IgD-negative memory B cell (primary cell): ENCODE data around the gene PLCXD3. TPM values are rescaled to one million over a fixed set of nuclear protein-coding genes. Genes with fewer than 3 reads are reported as not detected.
"Not testable (repeated sequence)": the region's sequence is repeated elsewhere in the genome, so short reads cannot be mapped to it uniquely, and the experiment has no call there.

Experiments used
- H3K27ac Mint-ChIP-seq, 3 donors: one replicate each; pipeline ENCODE4 v1.8.0; 2020 to 2022; ENCODE audit warnings: mild to moderate bottlenecking in 3 of 3, mixed read lengths in 3 of 3, moderate library complexity in 1 of 3
- H3K27me3 Mint-ChIP-seq: one replicate; pipeline ENCODE4 v1.8.0; 2021; ENCODE audit warnings: mixed read lengths
- H3K36me3 Mint-ChIP-seq: one replicate; pipeline ENCODE4 v1.8.0; 2020; ENCODE audit warnings: mild to moderate bottlenecking, mixed read lengths
- H3K4me1 Mint-ChIP-seq, 3 donors: one replicate each; pipeline ENCODE4 v1.8.0; 2020 to 2022; ENCODE audit warnings: mixed read lengths in 3 of 3, mild to moderate bottlenecking in 1 of 3
- H3K4me3 Mint-ChIP-seq, 4 donors: one replicate each; pipeline ENCODE4 v1.8.0; 2020 to 2022; ENCODE audit warnings: mild to moderate bottlenecking in 4 of 4, mixed read lengths in 4 of 4, moderate library complexity in 3 of 4
- H3K9me3 Mint-ChIP-seq, 3 donors: one replicate each; pipeline ENCODE4 v1.8.0; 2020 to 2021; ENCODE audit warnings: mixed read lengths in 3 of 3, mild to moderate bottlenecking in 1 of 3
- polyA plus RNA-seq: library from polyadenylated mRNA; unstranded; fragments of 300-500 nt; fragmentation: Illumina TruSeq; gene quantifications from one replicate; pipeline ENCODE4 v1.2.3, GENCODE V29; 2021

PLCXD3 gene
- polyA plus RNA-seq, 1 donor from 2014 or later = not detected

DNA sequence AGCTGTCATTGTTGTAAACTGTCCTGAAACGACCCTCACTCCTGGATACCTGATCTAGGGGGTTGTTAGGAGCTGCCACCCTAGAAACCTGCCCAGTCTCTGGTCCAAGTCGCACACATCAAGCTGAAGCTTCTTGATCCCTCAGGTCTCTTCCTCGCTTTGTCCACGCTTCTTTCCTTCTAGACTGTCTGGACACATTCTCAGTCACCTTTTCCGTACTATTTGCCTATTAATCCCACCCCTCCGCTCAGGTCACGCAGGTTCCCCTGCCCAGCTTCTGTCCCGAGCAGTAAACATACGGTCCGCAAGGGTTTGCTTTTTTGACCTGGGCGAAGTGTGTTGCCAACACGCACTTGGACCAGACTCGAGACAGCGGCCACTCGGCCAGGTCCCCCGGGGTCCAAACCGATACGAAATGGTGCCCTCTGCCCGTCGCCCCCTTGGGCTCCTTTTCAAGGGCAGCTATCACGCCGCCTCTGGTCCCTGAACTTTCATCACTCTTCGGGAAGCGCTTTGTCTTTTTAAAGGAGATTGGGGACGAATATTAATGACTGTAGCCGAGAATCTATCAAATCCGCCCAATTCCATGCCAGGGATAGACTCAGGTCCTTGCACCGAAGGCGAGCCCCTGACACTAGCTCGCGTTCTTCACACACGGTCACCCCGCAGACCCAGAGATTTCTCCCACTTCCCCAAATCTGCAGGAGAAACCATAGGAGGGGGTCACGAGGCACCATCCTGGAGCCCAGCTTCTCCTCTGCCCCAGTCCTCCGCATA is 814 bp downstream of the PLCXD3 start:
- Mint-ChIP-seq H3K27ac (no peak overlapping the region), H3K4me3 (peak overlapping the region in 1 of 4 donors; percentile 39), H3K9me3 (peaks cover 0 to 6% (median 0%) of the 10 kb centered on the region in 3 donors), H3K36me3 (no peaks in the 10 kb centered on the region), H3K27me3 (peaks cover 16% of the 10 kb centered on the region), H3K4me1 (no peaks in the 10 kb centered on the region)

DNA sequence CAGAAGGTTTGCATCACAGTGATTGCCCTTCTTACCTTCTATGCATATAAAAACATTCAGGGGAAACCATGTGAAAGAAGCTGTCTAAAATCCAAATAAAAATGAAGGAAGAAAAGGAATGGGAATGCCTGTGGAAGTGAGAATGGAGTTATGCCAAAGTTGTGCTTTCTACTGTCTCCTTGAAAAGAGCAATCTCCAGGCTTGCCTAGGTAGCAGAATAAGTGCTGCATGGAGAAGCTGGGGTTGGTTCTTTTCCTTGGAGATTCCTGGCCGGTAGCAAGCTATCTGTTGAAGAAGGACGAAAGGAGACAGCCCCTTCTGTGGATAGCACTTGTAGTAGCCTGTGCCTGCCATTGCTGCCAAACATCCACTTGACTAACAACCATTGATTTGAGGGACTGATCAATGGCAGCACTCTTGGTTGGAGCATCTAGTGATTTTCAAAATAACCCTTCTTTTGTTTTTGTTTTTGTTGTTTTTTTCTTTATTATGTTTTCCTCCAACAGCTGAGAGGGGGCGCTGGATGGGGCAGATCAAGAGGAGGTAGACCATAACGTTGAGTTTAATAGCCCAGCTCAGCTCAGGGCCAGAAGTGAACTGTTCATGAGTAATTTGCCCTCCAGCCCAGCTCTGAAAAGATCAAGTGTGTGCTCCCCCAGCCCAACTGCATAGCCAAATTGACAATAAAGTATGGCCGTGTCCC is 1.6 kb downstream of the PLCXD3 start:
- Mint-ChIP-seq H3K4me1 (no peaks in the 10 kb centered on the region), H3K4me3 (no peak overlapping the region), H3K36me3 (no peaks in the 10 kb centered on the region), H3K27me3 (peaks cover 16% of the 10 kb centered on the region), H3K27ac (no peak overlapping the region), H3K9me3 (peaks cover 0 to 6% (median 0%) of the 10 kb centered on the region in 3 donors)

DNA sequence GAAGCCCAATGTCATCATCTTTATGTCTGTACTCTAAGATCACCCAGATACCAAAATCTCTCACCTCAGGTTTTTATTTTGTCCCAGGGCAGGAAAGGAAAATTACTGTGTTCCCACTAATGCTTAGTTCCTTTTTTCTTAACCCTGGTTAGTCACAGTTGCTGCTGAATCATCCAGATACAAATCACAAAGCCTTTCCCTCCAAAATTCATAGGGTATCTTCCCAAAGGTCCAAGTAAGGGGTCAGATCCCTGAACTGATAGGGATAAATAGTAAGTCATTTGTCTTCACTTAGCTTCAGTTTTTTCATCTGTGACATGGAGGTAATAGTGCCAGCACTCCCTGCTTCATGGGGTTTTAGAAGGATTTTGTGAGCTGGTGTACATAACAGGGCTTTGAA is 2.2 kb downstream of the PLCXD3 start:
- Mint-ChIP-seq H3K4me3 (no peak overlapping the region), H3K27me3 (peaks cover 16% of the 10 kb centered on the region), H3K4me1 (no peaks in the 10 kb centered on the region), H3K9me3 (peaks cover 0 to 6% (median 0%) of the 10 kb centered on the region in 3 donors), H3K36me3 (no peaks in the 10 kb centered on the region), H3K27ac (no peak overlapping the region)

DNA sequence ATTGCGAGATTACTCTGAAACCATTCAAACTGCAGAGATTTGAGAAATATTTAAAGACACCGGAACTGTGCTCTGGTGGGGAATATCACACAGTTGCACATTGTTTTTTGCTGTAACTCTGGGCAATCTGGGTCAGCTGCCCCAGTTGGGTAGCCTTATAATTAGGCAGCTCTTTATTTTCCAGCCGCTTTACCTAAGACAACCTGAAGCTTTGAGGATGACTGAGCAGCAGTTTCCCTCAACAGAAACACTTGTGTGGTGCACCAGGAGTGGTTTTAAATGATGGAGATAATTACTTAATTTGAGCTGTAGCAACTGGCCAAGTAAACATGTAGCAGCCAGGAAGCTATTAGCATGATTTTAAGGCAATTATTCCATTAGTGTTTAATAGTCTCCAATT is 2.9 kb downstream of the PLCXD3 start:
- peaks cover 16% of the 10 kb centered on the region for H3K27me3 Mint-ChIP-seq
- H3K36me3 Mint-ChIP-seq = no peaks in the 10 kb centered on the region
- H3K27ac Mint-ChIP-seq = no peak overlapping the region
- peaks cover 0 to 6% (median 0%) of the 10 kb centered on the region in 3 donors for H3K9me3 Mint-ChIP-seq
- H3K4me1 Mint-ChIP-seq = no peaks in the 10 kb centered on the region
- no peak overlapping the region for H3K4me3 Mint-ChIP-seq

DNA sequence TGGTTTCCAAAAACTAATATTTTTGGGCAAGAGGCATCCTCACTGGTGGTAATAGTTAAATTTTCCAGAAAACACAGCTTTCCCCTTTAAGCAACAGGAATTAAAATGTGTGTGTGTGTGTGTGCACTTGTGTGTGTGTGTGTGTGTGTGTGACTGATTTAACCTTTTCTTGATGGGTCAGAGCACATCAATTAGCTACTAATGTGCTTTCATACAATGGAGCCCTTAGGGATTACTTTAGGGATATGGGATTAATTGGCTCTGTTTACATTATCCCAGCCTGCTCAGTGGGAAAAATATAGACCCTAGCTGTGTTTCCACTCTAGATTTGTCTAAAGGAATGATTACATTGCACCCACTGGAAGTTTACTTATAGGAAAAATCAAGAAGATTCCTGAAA is 6.5 kb downstream of the PLCXD3 start:
- no peak overlapping the region for H3K27ac Mint-ChIP-seq
- no peak overlapping the region for H3K4me3 Mint-ChIP-seq
- peaks cover 3% of the 10 kb centered on the region for H3K27me3 Mint-ChIP-seq
- H3K9me3 Mint-ChIP-seq = peaks cover 1 to 6% (median 3%) of the 10 kb centered on the region in 3 donors
- H3K36me3 Mint-ChIP-seq = no peaks in the 10 kb centered on the region
- no peaks in the 10 kb centered on the region for H3K4me1 Mint-ChIP-seq

DNA sequence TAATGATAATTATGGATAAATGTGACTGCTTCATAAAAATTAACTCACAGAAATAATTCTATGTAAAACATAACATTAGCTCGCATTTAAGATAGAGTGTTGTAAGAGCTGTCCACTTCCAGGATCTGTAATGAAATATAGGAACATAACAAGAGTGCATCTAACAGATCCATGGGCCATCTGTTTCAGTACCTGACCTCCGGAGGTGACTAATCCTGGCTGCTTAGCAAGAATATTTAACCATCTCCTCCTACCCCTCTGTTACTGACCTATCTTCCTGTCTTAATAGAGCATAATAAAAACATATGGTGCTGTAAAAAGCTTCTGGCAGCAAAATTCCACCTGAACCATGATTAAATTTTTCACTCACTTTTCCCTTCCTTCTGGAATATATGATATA is 7.1 kb downstream of the PLCXD3 start:
- Mint-ChIP-seq H3K27me3 (no peaks in the 10 kb centered on the region), H3K36me3 (no peaks in the 10 kb centered on the region), H3K4me1 (no peaks in the 10 kb centered on the region), H3K27ac (no peak overlapping the region), H3K4me3 (no peak overlapping the region), H3K9me3 (peaks cover 0 to 6% (median 3%) of the 10 kb centered on the region in 3 donors)

DNA sequence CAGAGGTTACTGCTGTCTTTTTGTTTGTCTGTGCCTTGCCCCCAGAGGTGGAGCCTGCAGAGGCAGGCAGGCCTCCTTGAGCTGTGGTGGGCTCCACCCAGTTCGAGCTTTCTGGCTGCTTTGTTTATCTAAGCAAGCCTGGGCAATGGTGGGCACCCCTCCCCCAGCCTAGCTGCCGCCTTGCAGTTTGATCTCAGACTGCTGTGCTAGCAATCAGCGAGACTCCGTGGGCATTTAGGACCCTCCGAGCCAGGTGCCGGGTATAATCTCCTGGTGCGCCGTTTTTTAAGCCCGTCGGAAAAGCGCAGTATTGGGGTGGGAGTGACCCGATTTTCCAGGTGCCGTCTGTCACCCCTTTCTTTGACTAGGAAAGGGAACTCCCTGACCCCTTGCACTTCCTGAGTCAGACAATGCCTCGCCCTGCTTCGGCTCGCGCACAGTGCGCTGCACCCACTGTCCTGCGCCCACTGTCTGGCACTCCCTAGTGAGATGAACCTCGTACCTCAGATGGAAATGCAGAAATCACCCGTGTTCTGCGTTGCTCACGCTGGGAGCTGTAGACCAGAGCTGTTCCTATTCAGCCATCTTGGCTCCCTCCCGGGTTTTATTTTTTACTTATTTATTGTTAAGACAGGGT is 16.8 kb downstream of the PLCXD3 start:
- not testable (repeated sequence) for H3K4me3 Mint-ChIP-seq, H3K9me3 Mint-ChIP-seq, H3K27ac Mint-ChIP-seq, H3K36me3 Mint-ChIP-seq, H3K27me3 Mint-ChIP-seq, H3K4me1 Mint-ChIP-seq

DNA sequence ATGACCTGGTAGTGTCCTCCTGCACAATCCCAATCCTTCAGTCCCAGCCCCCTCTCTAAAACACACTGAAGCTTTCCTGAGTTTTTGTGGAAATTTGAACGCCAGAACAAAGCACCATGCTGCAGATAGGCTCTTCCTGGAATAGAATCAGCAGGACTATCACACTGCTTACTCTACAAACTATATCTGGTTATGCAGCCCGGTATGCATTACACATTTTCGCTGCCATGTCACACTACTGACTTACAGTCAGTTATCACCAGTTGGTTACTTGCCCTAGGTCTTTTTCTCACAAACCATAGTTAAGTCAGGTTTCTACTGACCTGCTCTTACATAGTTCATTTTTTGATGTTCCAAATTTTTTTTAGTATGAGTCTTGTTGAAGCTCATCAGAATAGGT is 24.9 kb downstream of the PLCXD3 start:
- no peak overlapping the region for H3K4me3 Mint-ChIP-seq
- peaks cover 0 to 6% (median 1%) of the 10 kb centered on the region in 3 donors for H3K9me3 Mint-ChIP-seq
- no peaks in the 10 kb centered on the region for H3K36me3 Mint-ChIP-seq

DNA sequence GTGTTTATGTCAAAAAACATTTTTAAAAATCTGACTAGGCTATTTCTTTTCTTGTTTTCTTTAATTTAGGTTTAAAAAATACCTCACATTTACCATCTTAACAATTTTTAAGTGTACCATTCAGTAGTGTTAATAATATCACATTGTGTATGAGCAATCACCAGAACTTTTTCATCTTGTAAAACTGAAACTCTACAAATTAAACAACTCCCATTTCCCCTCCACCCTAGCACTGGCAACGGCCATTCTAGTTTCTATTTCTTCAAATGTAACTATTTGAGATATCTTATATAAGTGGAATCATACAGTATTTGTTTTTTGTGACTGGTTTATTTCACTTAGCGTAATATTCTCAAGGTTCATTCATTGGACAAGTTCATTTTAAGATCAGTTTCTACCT is 27.7 kb downstream of the PLCXD3 start:
- peaks cover 0 to 3% (median 0%) of the 10 kb centered on the region in 3 donors for H3K4me1 Mint-ChIP-seq
- H3K36me3 Mint-ChIP-seq = no peaks in the 10 kb centered on the region
- H3K4me3 Mint-ChIP-seq = peak overlapping the region in 1 of 4 donors; percentile 24
- H3K27ac Mint-ChIP-seq = no peak overlapping the region
- H3K9me3 Mint-ChIP-seq = peaks cover 0 to 6% (median 1%) of the 10 kb centered on the region in 3 donors
- H3K27me3 Mint-ChIP-seq = no peaks in the 10 kb centered on the region

More for the DNA sequence above, 24.9 kb downstream of the PLCXD3 start:
- Mint-ChIP-seq H3K4me1 (no peaks in the 10 kb centered on the region), H3K27me3 (no peaks in the 10 kb centered on the region), H3K27ac (no peak overlapping the region)

DNA sequence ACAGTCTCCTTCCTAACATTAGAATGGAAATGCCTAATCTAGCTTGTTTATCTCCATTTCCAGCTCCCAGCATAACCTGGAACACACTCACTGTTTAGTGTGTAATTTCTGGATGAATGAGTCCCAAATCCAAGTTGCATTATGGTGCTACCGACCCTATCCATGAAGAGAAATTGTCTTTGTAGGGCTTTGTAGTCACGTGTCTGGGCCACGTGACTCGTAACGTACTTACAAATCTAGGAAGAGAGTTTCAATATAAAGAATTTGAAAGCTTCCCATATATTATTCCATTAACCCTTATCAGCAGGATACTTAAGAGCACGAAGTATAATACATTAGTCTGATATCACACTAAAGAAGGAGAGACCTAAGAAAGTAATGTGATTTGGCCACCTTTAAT is 28.2 kb downstream of the PLCXD3 start:
- Mint-ChIP-seq H3K27me3 (no peaks in the 10 kb centered on the region), H3K9me3 (peaks cover 0 to 3% (median 2%) of the 10 kb centered on the region in 3 donors), H3K4me1 (peaks cover 0 to 3% (median 0%) of the 10 kb centered on the region in 3 donors), H3K36me3 (no peaks in the 10 kb centered on the region), H3K4me3 (no peak overlapping the region), H3K27ac (no peak overlapping the region)

DNA sequence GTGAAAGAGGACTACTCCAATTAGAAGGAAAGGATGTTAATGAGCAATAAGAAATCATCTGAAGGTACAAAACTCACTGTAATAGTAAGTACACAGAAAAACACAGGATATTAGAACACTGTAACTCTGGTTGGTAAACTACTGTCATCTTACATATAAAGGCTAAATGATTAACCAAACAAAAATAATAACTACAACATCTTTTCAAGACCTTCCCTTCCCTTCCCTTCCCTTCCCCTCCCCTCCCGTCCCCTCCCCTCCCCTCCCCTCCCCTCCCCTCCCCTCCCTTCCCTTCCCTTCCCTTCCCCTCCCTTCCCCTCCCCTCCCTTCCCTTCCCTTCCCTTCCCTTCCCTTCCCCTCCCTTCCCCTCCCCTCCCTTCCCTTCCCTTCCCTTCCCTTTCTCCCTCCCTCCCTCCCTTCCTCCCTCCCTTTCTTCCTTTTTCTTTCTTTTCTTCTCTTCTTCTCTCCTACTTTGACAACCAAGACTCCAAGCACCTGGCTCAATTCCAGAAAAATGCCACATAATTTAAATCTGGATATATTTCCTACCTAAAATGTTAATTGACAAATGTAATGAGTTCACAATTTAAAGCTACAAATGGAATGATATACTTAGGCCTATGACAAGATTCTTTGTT is 38.7 kb downstream of the PLCXD3 start:
- H3K27me3 Mint-ChIP-seq, H3K27ac Mint-ChIP-seq, H3K36me3 Mint-ChIP-seq, H3K4me3 Mint-ChIP-seq, H3K4me1 Mint-ChIP-seq: not testable (repeated sequence)
- H3K9me3 Mint-ChIP-seq = peaks cover 8 to 17% (median 9%) of the 10 kb centered on the region in 3 donors

DNA sequence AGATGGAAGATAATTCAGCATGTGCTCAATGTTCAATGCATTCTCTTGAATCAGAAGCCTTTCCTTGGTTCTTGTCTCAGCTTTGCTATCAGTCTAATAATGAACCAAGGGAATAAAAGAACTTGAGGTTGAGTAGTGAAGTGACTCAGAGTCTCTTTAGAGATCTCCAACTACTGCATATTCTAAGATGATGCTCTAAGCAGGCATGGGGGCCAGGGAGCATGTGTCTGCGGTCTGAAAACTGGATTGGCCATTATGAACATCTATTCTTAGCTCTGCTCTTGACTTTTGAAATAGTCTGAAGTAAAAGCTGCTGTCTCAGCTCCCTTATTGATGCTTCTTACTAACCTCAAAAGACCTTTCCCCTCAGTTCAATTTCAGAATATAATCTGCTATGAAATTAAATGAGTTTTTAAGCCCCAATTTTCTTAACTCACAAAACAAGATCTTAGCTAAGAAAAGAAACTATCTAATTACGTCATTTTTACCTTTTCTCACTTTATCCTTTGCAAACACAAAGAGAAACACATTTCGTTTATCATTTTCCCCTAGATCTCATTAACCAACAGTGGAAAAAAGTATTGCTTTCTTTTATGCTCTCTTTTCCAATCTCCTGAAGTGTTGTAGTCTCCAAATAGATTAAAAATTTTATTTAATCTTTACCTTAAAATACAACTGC is 44.8 kb downstream of the PLCXD3 start:
- Mint-ChIP-seq H3K9me3 (peaks cover 0 to 3% (median 0%) of the 10 kb centered on the region in 3 donors), H3K27me3 (peaks cover 1% of the 10 kb centered on the region), H3K27ac (no peak overlapping the region), H3K4me1 (peaks cover 0 to 1% (median 0%) of the 10 kb centered on the region in 3 donors), H3K4me3 (no peak overlapping the region), H3K36me3 (peaks cover 1% of the 10 kb centered on the region)

DNA sequence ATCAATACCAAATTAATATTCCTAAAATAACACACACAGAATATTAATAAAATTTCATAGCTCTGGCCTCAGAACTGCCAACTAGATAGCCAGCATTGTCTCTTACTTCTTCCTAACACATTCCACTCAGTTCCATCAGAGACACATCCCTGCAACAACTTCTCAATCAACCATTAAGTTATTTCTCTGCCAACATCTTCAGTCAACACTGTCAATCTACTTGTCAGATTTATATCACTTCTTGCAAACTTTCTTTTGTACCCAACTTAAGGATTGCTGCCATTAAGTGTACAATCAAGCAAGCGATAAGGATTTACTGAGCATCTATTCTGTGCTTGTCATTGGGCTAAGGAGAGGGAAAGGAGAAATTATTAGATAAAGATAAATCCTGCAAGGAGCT is 50.8 kb downstream of the PLCXD3 start:
- no peaks in the 10 kb centered on the region for H3K27me3 Mint-ChIP-seq
- no peak overlapping the region for H3K4me3 Mint-ChIP-seq
- no peaks in the 10 kb centered on the region for H3K36me3 Mint-ChIP-seq
- no peak overlapping the region for H3K27ac Mint-ChIP-seq
- no peaks in the 10 kb centered on the region for H3K9me3 Mint-ChIP-seq
- H3K4me1 Mint-ChIP-seq = no peaks in the 10 kb centered on the region

DNA sequence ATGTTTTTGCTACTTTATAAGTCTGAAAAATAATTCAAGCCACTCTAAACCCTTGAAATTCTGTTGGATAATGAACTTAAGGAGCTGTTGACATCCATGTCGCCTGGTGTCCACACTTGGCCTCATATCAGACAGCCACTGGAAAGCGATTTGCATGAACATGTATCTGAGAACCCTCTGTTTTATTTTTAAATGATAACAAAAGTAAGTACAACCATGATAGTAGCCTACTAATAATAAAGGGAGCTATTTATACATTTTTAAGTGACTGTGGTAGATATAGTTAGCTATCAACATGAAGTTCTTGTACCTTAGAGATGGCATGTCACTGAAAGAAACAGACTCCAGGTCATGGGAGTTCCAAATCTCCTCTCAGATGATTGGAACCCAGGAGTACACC is 53.3 kb downstream of the PLCXD3 start:
- Mint-ChIP-seq H3K36me3 (no peaks in the 10 kb centered on the region), H3K27me3 (no peaks in the 10 kb centered on the region), H3K9me3 (peaks cover 0 to 4% (median 0%) of the 10 kb centered on the region in 3 donors), H3K4me1 (no peaks in the 10 kb centered on the region), H3K4me3 (no peak overlapping the region), H3K27ac (no peak overlapping the region)
